Daoy (cell line): ENCODE results near the gene SPAG6. TPM values are rescaled to one million over a fixed set of nuclear protein-coding genes. Genes with fewer than 3 reads are reported as not detected.
"Not testable (repeated sequence)": the region's sequence is repeated elsewhere in the genome, so short reads cannot be mapped to it uniquely, and the experiment has no call there.

ENCODE experiments used
- DNase-seq: peaks from one replicate; pipeline ENCODE4 v3.0.0-alpha.2; 2015; ENCODE audit warnings: low read depth
- total RNA-seq: library from RNA; depleted of rRNA; stranded (reverse); fragments of >200 nt; shearing (Covaris generic); gene quantifications from 2 replicates; pipeline ENCODE4 v1.2.3, GENCODE V29; 2014; rRNA removed

The SPAG6 gene
- total RNA-seq = 0.74 TPM in 1 of 2 replicates, not detected in the other

- no peak for DNase-seq
Measured at GRCh38 chr10:22345301-22346095, at the start of gene SPAG6. Gene SPAG6 (plus strand): TSS chr10:22345496. CDS start chr10:22345612, 116 bp downstream.

- no peak for DNase-seq
Measured at GRCh38 chr10:22301193-22301592, 44.1 kb upstream of the SPAG6 start.

DNA sequence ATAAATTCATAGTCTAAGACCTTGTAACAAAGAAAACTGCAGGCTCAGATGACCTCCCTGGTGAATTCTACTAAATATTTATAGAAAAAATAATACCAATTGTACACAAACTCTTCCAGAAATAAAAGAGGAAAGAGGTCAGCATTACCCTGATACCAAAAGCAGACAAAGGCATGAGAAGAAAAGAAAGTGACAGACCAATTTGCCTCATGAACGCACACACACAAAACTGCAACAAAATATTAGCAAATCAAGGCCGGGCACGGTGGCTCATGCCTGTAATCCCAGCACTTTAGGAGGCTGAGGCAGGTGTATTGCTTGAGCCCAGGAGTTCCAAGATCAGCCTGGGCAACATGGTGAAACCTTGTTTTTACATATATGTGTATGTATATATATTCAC, 41.8 kb upstream of the SPAG6 start:
- no peak for DNase-seq

DNA sequence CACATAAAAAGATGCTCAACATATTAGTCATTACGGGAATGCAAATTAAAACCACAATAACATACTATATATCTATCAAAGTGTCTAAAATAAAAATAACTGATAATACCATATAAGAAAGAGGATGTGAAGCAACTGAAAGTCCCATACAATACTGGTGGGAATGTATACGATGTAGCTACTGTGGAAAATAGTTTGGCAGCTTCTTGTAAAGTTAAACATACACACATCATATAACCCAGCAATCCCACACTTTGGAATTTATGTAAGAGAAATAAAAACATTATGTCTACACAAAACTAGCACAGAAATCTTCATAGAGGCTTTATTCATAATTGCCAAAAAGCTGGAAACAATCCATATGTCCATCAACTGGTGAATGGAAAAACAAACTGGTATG, 39.6 kb upstream of the SPAG6 start:
- no peak for DNase-seq

DNA sequence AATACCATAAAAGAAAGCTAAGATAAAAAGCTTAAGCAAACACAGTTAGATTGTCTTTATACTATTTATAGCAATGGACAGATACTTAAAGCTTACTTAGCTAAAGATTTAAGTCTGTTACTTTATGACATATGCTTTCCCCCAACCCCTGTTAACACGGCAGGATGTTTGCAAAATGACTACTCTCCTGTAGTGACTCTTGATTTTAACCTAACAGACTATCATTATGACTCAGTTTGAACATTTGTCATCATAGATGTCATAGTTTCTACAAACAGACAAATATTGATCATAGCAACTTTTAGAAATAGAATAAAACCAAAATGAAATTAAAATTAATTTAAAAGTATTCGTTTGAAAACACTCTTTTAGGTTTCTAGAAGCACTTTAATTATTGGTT, 36.9 kb upstream of the SPAG6 start:
- peak; percentile 39 for DNase-seq

DNA sequence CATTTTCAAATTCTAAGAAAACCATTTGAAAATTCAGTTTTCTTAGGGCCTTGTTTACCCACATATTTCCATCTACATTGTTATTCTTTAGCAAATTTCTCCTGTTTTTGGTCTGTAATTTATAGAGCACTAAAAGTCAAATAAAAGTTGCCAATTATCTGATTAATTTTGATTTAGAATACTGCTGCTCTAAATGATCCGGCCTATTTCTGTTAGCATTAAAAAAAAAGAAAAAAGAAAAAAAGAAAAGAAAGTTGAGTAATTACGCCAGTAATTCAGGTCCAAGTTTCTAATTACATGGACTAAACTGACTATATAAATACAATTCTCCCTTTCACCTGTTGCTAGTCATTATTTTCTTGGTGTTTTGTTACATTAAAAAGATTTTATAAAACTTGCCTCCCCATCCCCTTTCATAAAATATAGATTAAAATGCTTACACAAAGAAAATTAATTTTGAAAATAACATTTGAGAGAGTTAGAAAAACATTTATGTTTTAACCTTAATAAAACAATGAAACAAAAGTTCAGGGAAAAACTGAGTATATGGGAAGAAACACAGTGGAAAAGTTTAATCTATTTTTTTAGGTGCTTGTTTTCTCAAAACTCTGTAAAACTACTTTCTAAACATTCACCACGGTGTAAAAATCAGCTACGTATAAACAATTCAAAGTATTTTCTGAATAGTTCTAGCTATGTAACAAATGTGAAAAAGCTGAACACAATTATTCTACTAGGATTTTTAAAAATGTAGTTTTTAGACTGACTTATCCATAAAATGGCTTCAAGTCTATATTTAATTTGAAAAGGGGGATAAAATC, 35.9 kb upstream of the SPAG6 start:
- DNase-seq = no peak

DNA sequence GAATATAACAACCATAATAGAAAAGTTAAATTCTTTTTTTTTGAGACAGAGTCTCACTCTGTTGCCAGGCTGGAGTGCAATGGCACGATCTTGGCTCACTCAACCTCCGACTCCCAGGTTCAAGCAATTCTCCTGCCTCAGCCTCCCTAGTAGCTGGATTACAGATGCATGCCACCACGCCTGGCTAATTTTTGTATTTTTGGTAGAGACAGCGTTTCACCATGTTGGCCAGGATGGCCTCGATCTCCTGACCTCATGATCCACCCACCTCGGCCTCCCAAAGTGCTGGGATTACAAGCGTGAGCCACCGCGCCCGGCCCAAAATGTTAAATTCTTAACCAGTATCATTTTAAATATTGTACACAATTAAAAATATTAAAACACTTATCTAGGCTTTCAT, 35.3 kb upstream of the SPAG6 start:
- DNase-seq = not testable (repeated sequence)

- no peak for DNase-seq
Measured at GRCh38 chr10:22310928-22311327, 34.4 kb upstream of the SPAG6 start.

GRCh38 chr10:22314852-22315251, 30.4 kb upstream of the SPAG6 start:
- DNase-seq = no peak

DNA sequence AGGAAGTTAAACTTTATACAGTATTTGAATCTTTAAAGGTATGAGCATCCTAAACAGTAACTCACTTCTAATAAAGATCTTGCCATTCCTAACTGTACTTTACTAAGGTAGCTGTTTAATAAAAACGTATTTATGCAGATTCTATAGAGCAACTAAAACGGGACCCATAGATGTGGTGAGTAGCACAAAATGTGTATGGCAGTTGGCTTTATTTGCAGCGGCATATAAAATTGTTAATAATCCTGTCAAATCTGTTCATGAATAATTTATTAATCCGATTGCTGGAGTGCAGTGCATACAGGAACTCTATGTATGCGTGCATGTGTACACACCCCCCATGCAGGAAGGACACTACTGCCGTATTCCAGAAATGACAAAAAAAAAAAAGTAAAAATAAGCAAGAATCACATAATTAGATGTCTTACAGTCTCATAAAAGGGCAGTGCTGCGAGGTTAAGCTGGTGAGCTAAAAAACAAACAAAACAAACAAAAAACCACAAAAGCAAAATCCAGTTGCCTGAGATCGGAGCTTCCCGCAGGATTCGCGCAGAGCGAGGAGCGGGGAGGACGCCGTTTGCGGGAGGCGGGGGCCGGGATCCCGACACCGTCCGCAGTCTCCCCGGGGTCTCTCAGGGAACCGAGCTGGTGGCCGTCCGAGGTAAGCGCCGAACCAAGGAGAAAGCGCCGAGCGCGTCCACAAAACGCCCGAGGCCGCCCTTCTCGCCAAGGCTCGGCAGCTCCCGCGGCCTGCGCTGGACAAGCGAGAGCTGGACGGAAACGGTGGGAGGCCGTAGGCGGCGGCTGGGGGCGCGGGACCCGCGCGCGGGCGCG, 29.6 kb upstream of the SPAG6 start:
- no peak for DNase-seq

DNA sequence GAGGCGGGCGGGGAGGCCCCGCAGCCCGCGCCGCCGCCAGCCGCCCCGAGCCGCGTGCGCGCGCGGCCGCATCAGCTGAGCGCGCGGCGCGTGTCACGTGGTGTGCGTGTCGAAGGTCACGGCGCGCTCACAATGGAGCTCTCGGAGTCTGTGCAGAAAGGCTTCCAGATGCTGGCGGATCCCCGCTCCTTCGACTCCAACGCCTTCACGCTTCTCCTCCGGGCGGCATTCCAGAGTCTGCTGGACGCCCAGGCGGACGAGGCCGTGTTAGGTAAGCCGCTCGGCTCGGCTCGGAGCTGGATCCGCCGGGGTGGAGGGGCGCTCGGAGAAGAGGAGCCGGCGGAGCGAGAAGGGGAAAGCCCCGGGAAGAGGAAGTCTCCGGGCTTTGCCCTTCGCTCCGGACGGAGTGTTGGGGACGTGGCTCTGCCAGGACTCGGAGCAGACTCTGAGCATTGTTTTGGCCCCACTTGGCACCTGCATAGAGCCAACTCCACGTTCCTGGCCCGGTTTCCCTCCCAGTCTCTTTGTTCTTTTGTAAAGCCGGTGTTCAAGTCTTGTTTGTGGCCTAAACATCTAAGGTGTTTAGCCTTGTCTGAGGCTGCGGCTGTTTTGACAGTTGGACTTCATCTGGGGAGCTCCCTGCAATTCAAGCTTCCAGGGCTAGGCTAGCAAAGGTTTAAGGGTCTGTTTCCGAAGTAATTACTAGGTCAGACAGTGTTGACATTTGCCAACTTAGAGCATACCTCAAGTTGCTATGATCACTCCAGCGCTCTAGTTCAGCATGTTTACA, 28.8 kb upstream of the SPAG6 start, which contains the start of gene COMMD3:
Gene COMMD3, plus strand, starts transcription at position 103 of the 790 bp plus-strand sequence. Its CDS starts 30 bp downstream, at position 133.
- DNase-seq = peak; percentile 90

DNA sequence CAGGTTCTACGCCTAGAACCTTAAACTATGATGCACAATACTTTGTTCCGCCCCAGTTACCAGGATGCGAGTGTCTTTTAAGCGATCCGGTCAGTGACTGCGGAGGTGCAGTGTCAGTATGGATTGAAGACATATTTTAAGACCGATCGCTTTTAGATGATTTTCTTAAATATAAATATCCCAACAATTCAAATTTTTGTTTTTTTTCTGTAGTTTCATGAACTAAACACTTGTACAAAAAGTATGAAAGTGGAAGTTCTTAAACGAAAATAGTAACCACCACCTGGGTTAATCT, 28.3 kb upstream of the SPAG6 start:
- no peak for DNase-seq

- no peak for DNase-seq
Measured at GRCh38 chr10:22317771-22318565, 27.3 kb upstream of the SPAG6 start.

- no peak for DNase-seq
Measured at GRCh38 chr10:22318772-22319171, 26.5 kb upstream of the SPAG6 start.

GRCh38 chr10:22319547-22319979, 25.7 kb upstream of the SPAG6 start:
- no peak for DNase-seq

- peak; percentile 24 for DNase-seq
Measured at GRCh38 chr10:22319980-22320558, 25.2 kb upstream of the SPAG6 start.

GRCh38 chr10:22320591-22321155, 24.6 kb upstream of the SPAG6 start, which contains the start of gene BMI1:
Gene BMI1 (plus strand): TSS chr10:22321099. CDS start chr10:22326450, 5,351 bp downstream.
- DNase-seq = peak; percentile 79

- peak; percentile 75 for DNase-seq
Measured at GRCh38 chr10:22321156-22321923, 24.0 kb upstream of the SPAG6 start.
